Liver (tissue), 9 donors: ENCODE results near the gene HSF2BP. TPM values are rescaled to one million over a fixed set of nuclear protein-coding genes. Genes with fewer than 3 reads are reported as not detected.
A peak's percentile ranks its signal among the peaks of the same experiment; 100 is the strongest.

Experiments used
- DNase-seq: peaks from one replicate; pipeline ENCODE4 v3.0.0-alpha.2; 2017; ENCODE audit warnings: low spot score
- H3K27ac ChIP-seq, 2 donors: one replicate each; pipeline ENCODE4 v1.7.0; 2013; ENCODE audit warnings: inconsistent platforms in 2 of 2, low read length in 2 of 2, control low read depth in 1 of 2, low read depth in 1 of 2, mild to moderate bottlenecking in 1 of 2
- H3K27me3 ChIP-seq, 4 donors: one replicate each; pipeline versions ENCODE4 v1.6.1 to v1.7.0; 2013; ENCODE audit warnings: low read length in 3 of 4, inconsistent platforms in 1 of 4, mild to moderate bottlenecking in 1 of 4, moderate library complexity in 1 of 4; ENCODE audit not compliant: control insufficient read depth in 4 of 4, insufficient read depth in 4 of 4
- H3K36me3 ChIP-seq, 4 donors: one replicate each; pipeline versions ENCODE4 v1.6.1 to v1.7.0; 2013; ENCODE audit warnings: low read length in 3 of 4, mild to moderate bottlenecking in 3 of 4, low read depth in 1 of 4, moderate library complexity in 1 of 4; ENCODE audit not compliant: control insufficient read depth in 4 of 4, insufficient read depth in 3 of 4
- H3K4me1 ChIP-seq, 4 donors: one replicate each; pipeline versions ENCODE4 v1.6.1 to v1.7.0; 2013; ENCODE audit warnings: low read length in 3 of 4, mild to moderate bottlenecking in 3 of 4, moderate library complexity in 1 of 4; ENCODE audit not compliant: control insufficient read depth in 4 of 4, insufficient read depth in 4 of 4
- H3K4me3 ChIP-seq, 3 donors: one replicate each; pipeline versions ENCODE4 v1.6.1 to v1.7.0; 2013; ENCODE audit warnings: low read length in 3 of 3, control low read depth in 1 of 3, low read depth in 1 of 3, mild to moderate bottlenecking in 1 of 3
- H3K9ac ChIP-seq, 2 donors: one replicate each; pipeline ENCODE4 v1.7.0; 2013; ENCODE audit warnings: low read length in 2 of 2, mild to moderate bottlenecking in 2 of 2, moderate library complexity in 2 of 2, control low read depth in 1 of 2, low read depth in 1 of 2
- H3K9me3 ChIP-seq, 4 donors: one replicate each; pipeline versions ENCODE4 v1.6.1 to v1.7.0; 2013; ENCODE audit warnings: low read length in 3 of 4; ENCODE audit not compliant: control insufficient read depth in 4 of 4
- ATF3 ChIP-seq: IDR thresholded peaks from 2 replicates; pipeline ENCODE4 v1.6.1; 2016; ENCODE audit warnings: antibody characterized with exemption
- CTCF ChIP-seq: fragments of 150-350 bp; IDR thresholded peaks from 2 replicates; pipeline ENCODE4 v1.5.1; 2017; ENCODE audit warnings: improper control_type of control experiment, low read depth, low read length; ENCODE audit not compliant: missing input control
- EGR1 ChIP-seq, 2 donors: IDR thresholded peaks; 2 replicates each; pipeline ENCODE4 v1.6.1; 2016 to 2018; ENCODE audit warnings: antibody characterized with exemption in 2 of 2, low read depth in 2 of 2
- FOXA1 ChIP-seq: IDR thresholded peaks from 2 replicates; pipeline ENCODE4 v1.6.1; 2016; ENCODE audit warnings: antibody characterized with exemption
- FOXA2 ChIP-seq: IDR thresholded peaks from 2 replicates; pipeline ENCODE4 v1.6.1; 2016; ENCODE audit warnings: antibody characterized with exemption
- GABPA ChIP-seq, 2 donors: IDR thresholded peaks in 1 of 2; conservative IDR thresholded peaks in 1 of 2; 2 replicates each; pipeline ENCODE4 v1.6.1; 2016; ENCODE audit warnings: antibody characterized with exemption in 2 of 2, mild to moderate bottlenecking in 1 of 2, moderate library complexity in 1 of 2
- HNF4A ChIP-seq, 2 donors: conservative IDR thresholded peaks; 2 replicates each; pipeline ENCODE4 v1.6.1; 2016; ENCODE audit warnings: antibody characterized with exemption in 2 of 2, mild to moderate bottlenecking in 2 of 2
- HNF4G ChIP-seq: IDR thresholded peaks from 2 replicates; pipeline ENCODE4 v1.6.1; 2016; ENCODE audit warnings: antibody characterized with exemption
- JUND ChIP-seq, 2 donors: IDR thresholded peaks; 2 replicates each; pipeline ENCODE4 v1.6.1; 2016; ENCODE audit warnings: antibody characterized with exemption in 2 of 2
- NR2F2 ChIP-seq: IDR thresholded peaks from 2 replicates; pipeline ENCODE4 v1.6.1; 2016; ENCODE audit warnings: antibody characterized with exemption
- RAD21 ChIP-seq, 2 donors: IDR thresholded peaks; 2 replicates each; pipeline ENCODE4 v1.6.1; 2016; ENCODE audit warnings: antibody characterized with exemption in 2 of 2, mild to moderate bottlenecking in 2 of 2
- REST ChIP-seq: IDR thresholded peaks from 2 replicates; pipeline ENCODE4 v1.6.1; 2016; ENCODE audit warnings: antibody characterized with exemption, mild to moderate bottlenecking
- RXRA ChIP-seq, 2 donors: IDR thresholded peaks; 2 replicates each; pipeline ENCODE4 v1.6.1; 2017 to 2018; ENCODE audit warnings: antibody characterized with exemption in 2 of 2, mild to moderate bottlenecking in 1 of 2
- SP1 ChIP-seq: IDR thresholded peaks from 2 replicates; pipeline ENCODE4 v1.6.1; 2018; ENCODE audit warnings: antibody characterized with exemption, mild to moderate bottlenecking
- TAF1 ChIP-seq: conservative IDR thresholded peaks from 2 replicates; pipeline ENCODE4 v1.6.1; 2016; ENCODE audit warnings: antibody characterized with exemption, mild to moderate bottlenecking
- YY1 ChIP-seq: IDR thresholded peaks from 2 replicates; pipeline ENCODE4 v1.6.1; 2016; ENCODE audit warnings: antibody characterized with exemption, mild to moderate bottlenecking
- ZBTB33 ChIP-seq: IDR thresholded peaks from 2 replicates; pipeline ENCODE4 v1.6.1; 2016; ENCODE audit warnings: antibody characterized with exemption
- WGBS: extraction: QIAGEN DNeasy Blood & Tissue Kit; methylation state at CpG from one replicate; pipeline ENCODE4 v1.1.7; 2013; 5-methylcytosine and 5-hydroxymethylcytosine counted together
- polyA plus RNA-seq, 2 donors: library from polyadenylated mRNA; stranded (reverse) in 1 of 2; unstranded in 1 of 2; fragments of 200-250 nt in 1 of 2; fragments of >200 nt in 1 of 2; fragmentation: Nextera tagmentation in 1 of 2; extraction: Ambion mirVana in 1 of 2; gene quantifications; one replicate each; pipeline versions ENCODE4 v1.2.1 to v1.2.3, GENCODE V29; 2013 to 2015
- total RNA-seq, 2 donors: library from RNA; depleted of rRNA; stranded (reverse); fragments of >200 nt; gene quantifications; one replicate each; pipeline ENCODE4 v1.2.3, GENCODE V29; 2014
- TF ChIP-seq, protein P1 (sequence below): IDR thresholded peaks from 2 replicates; pipeline ENCODE4 v1.6.1; 2016; ENCODE audit warnings: antibody characterized with exemption
- donor health status: healthy.
- donor health status: healthy.
- donor health status: healthy.
- donor health status: healthy.
- donor health status: healthy.

HSF2BP gene
- total and polyA plus RNA-seq, 4 donors: 0.14 to 0.33 (median 0.16) TPM; not detected in 1

GRCh38 chr21:43619856-43620255, 39.4 kb downstream of the HSF2BP start:
- H3K9ac ChIP-seq: no peak overlapping the region
- H3K4me3 ChIP-seq: no peak overlapping the region
- DNase-seq: no peak
- no peak for TF ChIP-seq NR2F2
- TF ChIP-seq CTCF: peak; percentile 21
- TF ChIP-seq, protein P1, sequence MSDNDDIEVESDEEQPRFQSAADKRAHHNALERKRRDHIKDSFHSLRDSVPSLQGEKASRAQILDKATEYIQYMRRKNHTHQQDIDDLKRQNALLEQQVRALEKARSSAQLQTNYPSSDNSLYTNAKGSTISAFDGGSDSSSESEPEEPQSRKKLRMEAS: no peak
- peak; percentile 27 to 47 for TF ChIP-seq RAD21 (IDR thresholded peaks at IDR 0.05)
- no peak for TF ChIP-seq SP1
- no peak for TF ChIP-seq FOXA1
- TF ChIP-seq HNF4G: no peak
- no peak for TF ChIP-seq ATF3
- no peak for TF ChIP-seq JUND (IDR thresholded peaks at IDR 0.05)
- no peak for TF ChIP-seq HNF4A (conservative IDR thresholded peaks at IDR 0.05)
- TF ChIP-seq FOXA2: no peak
- no peak for TF ChIP-seq REST
- TF ChIP-seq TAF1: no peak
- no peaks in the 10 kb centered on the region for H3K27me3 ChIP-seq
- WGBS: 90% methylated on average over 4 of the region's 4 CpGs
- H3K4me1 ChIP-seq: no peaks in the 10 kb centered on the region
- no peak overlapping the region for H3K27ac ChIP-seq
- peaks cover 0 to 7% (median 4%) of the 10 kb centered on the region in 4 donors for H3K9me3 ChIP-seq
- H3K36me3 ChIP-seq: no peaks in the 10 kb centered on the region

DNA sequence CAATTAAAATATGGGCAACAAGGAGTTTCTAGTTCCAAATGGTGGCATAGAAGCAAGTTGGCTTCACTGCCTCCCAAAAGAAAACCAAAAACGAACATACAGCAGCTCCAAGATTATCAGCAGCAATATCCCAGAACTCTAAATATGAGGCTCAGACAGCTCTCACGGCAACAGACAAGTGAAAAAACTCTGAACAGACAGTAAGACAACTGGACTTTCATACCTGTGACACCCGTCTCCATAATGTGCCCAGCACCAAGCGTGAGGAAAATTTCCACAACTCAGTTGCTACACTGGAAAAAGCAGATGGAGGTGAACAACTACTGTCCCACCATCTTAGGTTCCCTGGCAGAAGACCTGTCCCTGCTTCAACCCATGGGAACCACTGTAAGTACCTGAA, 39.9 kb downstream of the HSF2BP start:
- no peaks in the 10 kb centered on the region for H3K27me3 ChIP-seq
- H3K9me3 ChIP-seq: peaks cover 0 to 7% (median 4%) of the 10 kb centered on the region in 4 donors
- no peak overlapping the region for H3K27ac ChIP-seq
- no peaks in the 10 kb centered on the region for H3K36me3 ChIP-seq
- no peaks in the 10 kb centered on the region for H3K4me1 ChIP-seq
- no peak for TF ChIP-seq TAF1
- TF ChIP-seq RAD21 (IDR thresholded peaks at IDR 0.05): no peak
- TF ChIP-seq SP1: no peak
- DNase-seq: no peak
- WGBS: 91% methylated on average over 4 of the region's 4 CpGs
- no peak overlapping the region for H3K9ac ChIP-seq
- H3K4me3 ChIP-seq: no peak overlapping the region

DNA sequence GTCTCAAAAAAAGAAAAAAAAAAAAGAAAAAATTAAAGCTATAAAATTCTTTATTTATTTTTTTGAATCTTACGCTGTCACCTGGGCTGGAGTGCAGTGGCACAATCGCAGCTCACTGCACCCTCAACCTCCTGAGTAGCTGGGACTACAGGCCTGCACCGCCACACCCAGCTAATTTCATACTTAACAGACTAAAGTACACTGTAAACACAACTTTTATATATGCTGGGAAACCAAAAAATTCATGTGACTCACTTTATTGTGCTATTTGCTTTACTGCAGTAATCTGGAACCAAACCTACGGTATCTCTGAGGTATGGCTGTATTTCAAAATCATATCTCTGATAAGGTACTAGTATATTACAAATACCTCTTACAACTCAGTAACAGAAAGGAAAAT, 40.3 kb downstream of the HSF2BP start:
- Histone ChIP-seq H3K9ac (no peak overlapping the region), H3K36me3 (no peaks in the 10 kb centered on the region), H3K9me3 (peaks cover 0 to 7% (median 4%) of the 10 kb centered on the region in 4 donors), H3K4me1 (no peaks in the 10 kb centered on the region), H3K4me3 (no peak overlapping the region), H3K27me3 (no peaks in the 10 kb centered on the region), H3K27ac (no peak overlapping the region)
- no peak for TF ChIP-seq GABPA (IDR thresholded peaks at IDR 0.05 in 1 of 2, conservative IDR thresholded peaks at IDR 0.05 in 1 of 2)
- TF ChIP-seq, protein P1: no peak
- no peak for TF ChIP-seq HNF4A (conservative IDR thresholded peaks at IDR 0.05)
- TF ChIP-seq RXRA (IDR thresholded peaks at IDR 0.05): no peak
- TF ChIP-seq JUND (IDR thresholded peaks at IDR 0.05): no peak
- TF ChIP-seq ZBTB33: no peak
- TF ChIP-seq FOXA2: no peak
- TF ChIP-seq FOXA1: no peak
- TF ChIP-seq ATF3: no peak
- TF ChIP-seq SP1: no peak
- TF ChIP-seq EGR1 (IDR thresholded peaks at IDR 0.05; ENCODE audit: low read depth in 2 of 2): no peak
- TF ChIP-seq RAD21 (IDR thresholded peaks at IDR 0.05): no peak
- TF ChIP-seq NR2F2: no peak
- no peak for TF ChIP-seq YY1
- no peak for DNase-seq
- 89% methylated on average over 4 of the region's 4 CpGs for WGBS
